Sigmoid colon (tissue), 4 donors: ENCODE data around the gene SUGP1.

ENCODE experiments used
- EP300 ChIP-seq, 4 donors: sonication (generic); formaldehyde crosslinking; IDR thresholded peaks; one replicate each; pipeline ENCODE4 v1.6.1; 2017; ENCODE audit warnings: antibody characterized with exemption in 4 of 4
- POLR2A ChIP-seq, 2 donors: fragments of 450-650 bp; IDR thresholded peaks; one replicate each; pipeline ENCODE4 v1.6.1; 2016; ENCODE audit warnings: antibody characterized with exemption in 2 of 2, mild to moderate bottlenecking in 2 of 2, moderate library complexity in 2 of 2
- POLR2AphosphoS5 ChIP-seq, 4 donors: sonication (generic); formaldehyde crosslinking; IDR thresholded peaks; one replicate each; pipeline ENCODE4 v1.6.1; 2017; ENCODE audit warnings: antibody characterized with exemption in 4 of 4
- TF ChIP-seq, protein P1 (sequence below), 4 experiments: fragments of 450-650 bp in 3 of 4; fragments of 200-600 bp in 1 of 4; IDR thresholded peaks; one replicate each; pipeline ENCODE4 v1.5.1; 2016 to 2019; ENCODE audit warnings: antibody characterized with exemption in 4 of 4, mild to moderate bottlenecking in 3 of 4, moderate library complexity in 2 of 4

DNA sequence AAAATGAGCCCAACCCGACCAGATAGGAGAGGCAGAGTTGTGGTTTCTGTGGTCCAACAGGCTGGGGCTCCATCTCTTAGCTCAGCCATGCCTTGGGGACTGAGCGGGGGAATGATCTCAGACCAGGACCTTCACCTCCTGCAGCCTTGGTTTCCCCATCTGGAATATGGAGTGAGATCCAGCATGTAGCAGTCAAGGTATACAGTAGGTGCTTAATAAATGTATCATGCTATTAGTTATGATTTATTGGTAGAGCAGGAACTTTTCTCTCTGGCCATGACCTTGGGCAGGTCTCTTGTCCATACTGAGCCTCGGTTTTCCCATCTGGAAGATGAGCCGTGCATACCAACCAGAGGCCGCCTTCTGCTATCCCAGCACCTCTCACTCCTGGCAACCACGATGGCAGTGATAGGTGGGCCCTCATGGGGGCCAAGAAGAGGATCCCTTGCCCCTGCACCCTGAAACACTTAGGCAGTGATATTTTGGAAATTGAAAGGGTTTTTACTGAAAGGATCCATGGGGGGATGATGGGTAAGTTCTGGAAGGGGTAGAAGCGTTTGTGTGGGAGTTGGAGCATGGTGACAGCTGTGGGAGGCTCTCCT, 56.3 kb downstream of the SUGP1 start:
- TF ChIP-seq, protein P1, sequence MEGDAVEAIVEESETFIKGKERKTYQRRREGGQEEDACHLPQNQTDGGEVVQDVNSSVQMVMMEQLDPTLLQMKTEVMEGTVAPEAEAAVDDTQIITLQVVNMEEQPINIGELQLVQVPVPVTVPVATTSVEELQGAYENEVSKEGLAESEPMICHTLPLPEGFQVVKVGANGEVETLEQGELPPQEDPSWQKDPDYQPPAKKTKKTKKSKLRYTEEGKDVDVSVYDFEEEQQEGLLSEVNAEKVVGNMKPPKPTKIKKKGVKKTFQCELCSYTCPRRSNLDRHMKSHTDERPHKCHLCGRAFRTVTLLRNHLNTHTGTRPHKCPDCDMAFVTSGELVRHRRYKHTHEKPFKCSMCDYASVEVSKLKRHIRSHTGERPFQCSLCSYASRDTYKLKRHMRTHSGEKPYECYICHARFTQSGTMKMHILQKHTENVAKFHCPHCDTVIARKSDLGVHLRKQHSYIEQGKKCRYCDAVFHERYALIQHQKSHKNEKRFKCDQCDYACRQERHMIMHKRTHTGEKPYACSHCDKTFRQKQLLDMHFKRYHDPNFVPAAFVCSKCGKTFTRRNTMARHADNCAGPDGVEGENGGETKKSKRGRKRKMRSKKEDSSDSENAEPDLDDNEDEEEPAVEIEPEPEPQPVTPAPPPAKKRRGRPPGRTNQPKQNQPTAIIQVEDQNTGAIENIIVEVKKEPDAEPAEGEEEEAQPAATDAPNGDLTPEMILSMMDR (IDR thresholded peaks at IDR 0.05), result no peak
- TF ChIP-seq POLR2A (IDR thresholded peaks at IDR 0.05) (no peak), POLR2AphosphoS5 (IDR thresholded peaks at IDR 0.05) (no peak), EP300 (IDR thresholded peaks at IDR 0.05) (no peak)
